Measurements from ENCODE around the gene TCF4.

The TCF4 gene

DNA sequence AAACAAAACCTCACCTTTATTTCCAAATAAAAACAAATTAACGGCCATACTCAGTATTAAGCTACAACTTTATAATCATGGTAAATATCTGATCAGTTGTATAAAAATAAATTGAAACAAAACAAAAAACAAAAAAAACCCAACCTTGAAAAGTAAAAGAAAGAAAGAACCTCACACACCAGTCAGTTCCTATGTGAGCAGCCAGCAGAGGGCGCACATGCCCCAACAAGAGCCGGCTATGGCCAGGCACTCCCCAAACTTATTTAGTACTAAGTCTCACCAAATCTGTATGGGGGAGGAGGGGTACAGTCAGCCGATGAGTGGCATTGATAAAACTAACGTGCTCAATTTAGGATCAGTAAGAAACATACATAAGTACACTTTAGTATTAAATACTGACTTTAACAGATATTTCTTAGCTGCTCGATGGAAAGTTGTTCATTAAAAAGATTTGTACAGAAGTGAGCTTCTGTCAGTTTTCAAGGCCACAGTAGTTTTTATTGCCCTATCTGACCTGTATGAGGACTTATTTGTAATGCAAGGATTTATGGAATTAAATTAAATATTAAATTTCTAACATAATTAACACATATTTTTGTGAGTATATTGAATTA lies 172.6 kb downstream of the TCF4 start:
- DNase-seq (ENCODE audit: low spot score): peak; percentile 67

GRCh38 chr18:55414475-55414874 lies 173.5 kb downstream of the TCF4 start:
- DNase-seq (ENCODE audit: low spot score): no peak

GRCh38 chr18:55413474-55413873 lies 174.5 kb downstream of the TCF4 start:
- DNase-seq (ENCODE audit: low spot score): no peak

GRCh38 chr18:55407774-55408535 lies 180.0 kb downstream of the TCF4 start:
- DNase-seq (ENCODE audit: low spot score): no peak

DNA sequence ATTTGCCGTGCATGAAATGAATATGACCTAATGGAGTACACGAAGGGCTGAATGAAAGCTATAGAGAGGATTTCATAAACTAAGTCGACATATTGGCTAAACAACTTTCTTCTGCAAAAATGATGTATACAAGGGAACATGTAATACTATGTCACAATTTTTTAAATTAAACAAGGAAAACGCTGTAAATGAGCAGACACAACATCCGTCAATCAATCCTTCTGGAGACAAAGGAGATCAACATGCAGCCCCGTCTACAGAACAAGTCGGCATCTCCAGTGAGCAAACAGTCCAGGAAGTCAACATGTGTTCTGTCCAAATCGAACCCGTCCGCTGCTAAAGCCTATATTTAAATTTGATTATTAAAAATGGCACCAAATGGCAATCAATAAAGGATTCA lies 180.8 kb downstream of the TCF4 start:
- no peak for DNase-seq (ENCODE audit: low spot score)

- no peak for DNase-seq (ENCODE audit: low spot score)
Observed at GRCh38 chr18:55406451-55406991, 181.5 kb downstream of the TCF4 start.

DNA sequence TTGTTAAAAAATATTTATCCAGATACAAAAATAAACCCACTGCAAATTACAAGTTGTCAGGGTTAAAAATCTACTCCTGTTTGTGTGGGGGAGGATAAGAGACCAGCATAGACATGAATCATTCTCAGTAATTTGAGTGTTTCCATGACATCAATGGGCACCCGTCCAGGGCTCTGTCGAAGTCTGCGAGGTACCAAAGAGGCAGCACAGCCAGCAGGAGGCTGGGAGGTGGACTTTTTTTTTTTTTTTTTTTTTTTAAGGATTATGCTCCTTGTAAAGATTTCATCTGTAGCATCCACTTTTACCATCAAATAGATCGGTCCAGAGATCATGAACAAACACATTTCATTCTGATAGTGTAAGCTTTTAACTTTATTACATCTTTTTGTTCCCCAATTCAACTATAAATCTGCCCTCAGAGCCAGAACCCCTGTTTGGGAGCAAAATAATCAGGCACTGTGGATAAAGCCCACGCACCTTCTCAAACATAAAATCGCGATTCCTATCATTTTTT lies 182.0 kb downstream of the TCF4 start:
- peak; percentile 54 for DNase-seq (ENCODE audit: low spot score)

DNA sequence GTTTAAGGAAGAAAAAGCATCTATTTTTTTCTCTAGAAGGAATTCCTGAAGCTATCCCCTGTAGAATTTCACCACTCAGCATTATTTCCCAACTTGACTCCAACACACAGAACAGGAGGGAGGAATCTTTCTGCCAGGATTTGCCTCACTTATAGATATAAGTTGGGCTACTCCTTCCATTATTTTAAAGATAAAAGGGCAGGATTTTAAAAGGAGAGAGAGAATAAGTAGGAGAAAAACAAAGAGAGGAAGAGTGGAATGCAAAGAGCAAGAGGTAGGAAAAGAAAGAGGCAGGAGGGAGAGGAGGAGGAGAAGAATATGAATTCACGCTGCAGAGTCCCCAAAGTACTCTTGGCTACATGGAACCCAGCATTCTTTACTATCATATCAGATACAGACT lies 182.5 kb downstream of the TCF4 start:
- DNase-seq (ENCODE audit: low spot score): no peak

DNA sequence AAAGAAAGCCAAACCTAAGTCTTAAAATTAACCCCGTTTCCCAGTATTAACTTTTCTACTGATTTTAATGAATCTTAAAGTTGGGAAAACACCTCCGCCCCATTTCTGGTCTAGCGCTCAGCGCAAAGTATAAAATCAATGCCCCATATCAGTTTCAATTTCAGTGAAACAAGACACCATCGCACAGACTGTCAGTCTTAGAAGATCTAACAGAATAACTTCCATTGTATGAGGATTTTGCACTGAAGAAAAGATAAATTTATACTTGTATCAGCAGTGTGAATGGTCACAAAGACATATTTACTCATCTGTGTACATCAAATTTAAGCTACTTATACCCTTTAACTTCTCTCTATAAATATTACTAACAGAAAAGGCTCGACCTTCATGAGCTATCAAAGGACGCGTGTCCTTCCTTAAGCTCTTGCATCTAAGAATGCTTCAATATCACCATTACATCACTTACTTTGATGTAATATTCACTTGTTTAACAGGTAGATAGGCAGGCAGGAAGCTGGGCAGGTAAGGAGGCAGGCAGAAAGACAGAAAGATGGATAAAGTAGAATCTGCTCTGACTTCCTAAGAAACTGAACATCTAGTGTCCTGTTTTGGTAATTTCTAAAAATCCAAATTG lies 183.0 kb downstream of the TCF4 start:
- DNase-seq (ENCODE audit: low spot score): no peak

GRCh38 chr18:55404136-55404830 lies 183.7 kb downstream of the TCF4 start:
- DNase-seq (ENCODE audit: low spot score): no peak

- no peak for DNase-seq (ENCODE audit: low spot score)
Observed at GRCh38 chr18:55403421-55403949, 184.5 kb downstream of the TCF4 start.

DNA sequence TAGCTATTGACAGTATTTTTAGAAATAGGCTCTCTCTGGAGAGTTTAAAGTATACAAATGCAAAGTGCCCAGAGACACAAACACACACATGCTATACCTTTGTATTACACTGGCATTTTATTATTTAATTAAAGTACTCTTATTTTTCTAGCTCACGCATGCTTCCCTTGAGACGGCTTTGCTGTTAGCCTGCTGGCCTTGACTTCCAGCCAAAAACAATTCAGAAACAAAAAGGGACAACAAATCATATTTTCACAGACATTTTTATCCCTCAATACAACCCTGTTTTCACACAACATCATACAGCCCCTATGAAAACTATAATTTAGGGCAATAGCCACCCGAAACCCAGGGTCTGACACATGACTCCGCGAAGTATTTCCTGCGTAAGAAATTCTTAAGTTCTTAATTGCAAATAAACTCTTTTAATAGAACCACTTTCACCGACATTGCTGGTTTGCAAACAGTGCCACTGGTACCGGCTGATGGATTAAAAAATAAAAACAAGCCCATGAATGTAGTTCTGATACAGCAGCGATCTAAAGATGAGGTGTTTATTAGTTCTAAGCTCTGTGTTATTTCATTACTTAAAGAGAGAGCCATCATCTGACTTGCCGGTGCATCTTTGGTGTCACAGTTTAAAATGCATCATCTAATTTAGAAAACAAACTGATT lies 185.1 kb downstream of the TCF4 start:
- no peak for DNase-seq (ENCODE audit: low spot score)

DNA sequence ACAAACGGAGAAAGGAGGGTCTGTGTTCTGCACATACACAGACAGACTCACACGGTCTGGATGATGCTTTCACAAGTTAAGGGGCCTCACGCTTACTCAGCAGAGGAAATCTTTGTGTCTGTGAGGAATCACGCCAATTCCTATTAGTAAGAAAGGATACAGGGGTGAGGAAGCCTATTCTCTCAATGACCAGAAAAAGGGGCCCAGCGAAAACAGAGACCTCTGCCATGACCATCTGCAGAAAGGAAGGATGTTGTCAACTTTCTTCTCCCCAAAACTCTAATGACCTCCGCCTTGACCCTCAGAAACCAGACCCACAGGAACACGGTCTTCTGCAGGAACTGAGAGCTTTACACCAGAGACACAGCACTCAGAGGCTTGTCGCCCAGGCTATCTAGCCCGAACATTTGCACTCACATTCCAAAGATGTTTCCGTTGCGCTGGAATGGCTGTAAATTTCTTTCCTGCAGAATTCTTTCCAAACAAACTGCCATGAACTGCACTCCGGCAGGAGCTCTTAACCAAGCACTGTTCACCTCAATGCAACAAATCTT lies 186.3 kb downstream of the TCF4 start:
- DNase-seq (ENCODE audit: low spot score): peak; percentile 63

DNA sequence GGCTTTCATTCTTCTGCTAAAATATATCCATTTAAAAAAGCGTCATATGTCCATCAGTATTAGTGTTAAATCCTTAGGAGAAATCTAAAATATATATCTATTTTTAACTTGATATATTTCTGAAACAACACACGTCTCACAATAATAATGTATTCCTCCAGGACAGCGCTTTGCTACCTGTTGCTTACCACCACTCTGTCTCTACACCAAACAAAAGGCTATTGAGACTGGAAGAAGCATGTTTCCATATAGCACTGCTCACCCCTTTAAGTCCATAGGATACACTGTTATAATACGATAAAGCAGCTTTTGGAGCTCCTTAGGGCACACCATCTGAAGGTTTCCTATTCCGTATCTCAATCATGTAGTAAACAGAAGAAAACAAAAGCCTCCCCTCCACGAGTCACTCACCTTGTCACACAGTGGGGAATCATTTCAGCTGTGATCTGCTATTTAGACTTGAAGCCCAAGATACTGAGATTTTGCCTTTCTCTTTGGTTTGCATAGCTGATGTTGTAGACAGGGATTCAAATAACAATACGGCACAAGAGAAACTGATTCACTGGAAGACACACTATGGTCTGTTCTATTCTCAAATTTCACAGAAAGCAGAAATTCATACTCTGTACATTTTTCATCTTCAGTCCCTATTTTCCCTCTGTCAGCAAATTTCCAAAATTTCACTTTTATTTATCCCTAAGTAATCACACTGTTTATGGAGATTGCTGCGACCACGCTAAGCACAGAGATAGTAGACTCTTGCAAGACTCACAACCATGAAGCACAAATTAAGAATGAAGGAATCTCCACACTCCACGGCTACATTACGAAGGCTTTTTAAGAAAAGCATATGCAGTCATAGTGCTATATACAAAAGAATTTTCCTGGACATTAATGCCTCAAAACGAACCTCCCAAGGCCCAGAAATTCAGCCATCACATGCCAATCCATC lies 187.1 kb downstream of the TCF4 start:
- DNase-seq (ENCODE audit: low spot score): no peak

DNA sequence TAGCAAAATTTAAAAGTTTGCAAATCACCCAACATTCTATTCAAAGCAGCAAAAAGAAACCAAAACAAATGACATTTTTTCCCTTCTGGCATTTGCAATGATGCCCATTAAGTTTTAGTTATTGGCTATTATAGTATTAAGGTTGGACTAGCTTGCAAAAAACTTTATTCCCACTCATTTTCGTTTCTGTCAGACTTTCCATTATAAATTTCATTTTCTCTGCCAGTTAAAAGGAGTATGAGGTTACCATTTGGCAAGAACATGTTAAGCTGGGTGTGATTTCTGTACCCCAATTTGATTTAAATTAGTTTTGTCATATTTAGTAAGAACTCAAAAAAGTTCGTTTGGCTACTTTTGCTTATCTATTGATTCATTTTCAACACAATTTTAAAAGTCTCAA lies 187.9 kb downstream of the TCF4 start:
- DNase-seq (ENCODE audit: low spot score): no peak

GRCh38 chr18:55398858-55399257 lies 189.1 kb downstream of the TCF4 start:
- DNase-seq (ENCODE audit: low spot score): no peak

DNA sequence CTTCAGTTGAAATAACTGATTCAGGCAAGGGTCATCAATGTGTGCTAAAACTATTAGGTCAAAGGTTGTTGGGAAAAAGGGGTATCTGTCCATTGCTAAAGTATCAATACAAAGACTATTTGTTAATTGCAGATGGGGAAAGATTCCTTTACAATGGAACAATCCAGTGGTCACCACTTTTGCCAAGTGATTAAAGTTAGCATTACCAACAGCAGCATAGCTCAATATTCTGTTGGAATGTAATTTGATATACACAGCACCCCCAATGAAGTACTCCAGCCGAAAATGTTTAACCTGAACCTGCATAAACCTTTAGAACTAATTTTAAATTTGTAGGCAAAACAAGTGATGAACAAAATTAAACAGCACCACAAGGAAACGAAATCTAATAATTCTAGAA lies 191.0 kb downstream of the TCF4 start:
- DNase-seq (ENCODE audit: low spot score): no peak

GRCh38 chr18:55396267-55396905 lies 191.6 kb downstream of the TCF4 start:
- DNase-seq (ENCODE audit: low spot score): no peak

DNA sequence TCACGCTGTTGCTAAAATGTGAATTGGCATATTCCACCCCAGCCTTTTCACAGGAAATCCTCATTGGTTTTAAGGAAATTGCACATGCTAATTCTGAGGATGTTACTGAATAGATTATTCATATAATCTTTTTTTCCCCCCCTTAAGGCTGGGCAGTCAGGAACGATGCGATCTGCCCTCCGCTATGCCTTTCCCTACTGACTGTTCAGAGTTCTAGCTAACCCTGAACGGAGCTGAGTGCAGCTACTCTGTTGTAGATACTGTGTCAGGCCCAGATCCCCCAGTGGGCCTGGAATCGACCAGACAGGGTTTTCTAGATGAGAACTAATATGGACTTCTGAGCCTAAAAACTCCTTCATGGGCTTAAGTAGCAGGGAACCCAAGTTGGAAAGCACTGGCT lies 192.2 kb downstream of the TCF4 start:
- no peak for DNase-seq (ENCODE audit: low spot score)

Measured in SK-N-DZ (cell line).